ENCODE results near the gene WFS1. TPM values are rescaled to one million over a fixed set of nuclear protein-coding genes. Genes with fewer than 3 reads are reported as not detected.

WFS1 gene
- total RNA-seq, 1 donor from 2014 or later: 91.8 TPM

GRCh38 chr4:6228158-6229067, 41.2 kb upstream of the WFS1 start:
- Histone ChIP-seq H3K4me3 (no peak overlapping the region), H3K36me3 (no peaks in the 10 kb centered on the region), H3K27me3 (no peaks in the 10 kb centered on the region), H3K9me3 (no peaks in the 10 kb centered on the region), H3K4me1 (no peaks in the 10 kb centered on the region), H3K27ac (no peak overlapping the region)
- no peak for DNase-seq (ENCODE audit: extremely low spot score in 2 of 2)
- TF ChIP-seq CTCF (IDR thresholded peaks at IDR 0.05): no peak
- TF ChIP-seq POLR2AphosphoS5 (IDR thresholded peaks at IDR 0.05; ENCODE audit: insufficient read depth in 1 of 2, low read depth in 1 of 2): no peak
- TF ChIP-seq POLR2A (IDR thresholded peaks at IDR 0.05): no peak
- intact Hi-C loops (cut with DNase I): no loop called here

- Histone ChIP-seq H3K4me1 (no peaks in the 10 kb centered on the region), H3K27ac (no peak overlapping the region), H3K27me3 (no peaks in the 10 kb centered on the region), H3K4me3 (no peak overlapping the region), H3K36me3 (no peaks in the 10 kb centered on the region), H3K9me3 (no peaks in the 10 kb centered on the region)
- intact Hi-C loops (cut with DNase I): no loop called here
- TF ChIP-seq POLR2AphosphoS5 (IDR thresholded peaks at IDR 0.05; ENCODE audit: insufficient read depth in 1 of 2, low read depth in 1 of 2) (no peak), CTCF (IDR thresholded peaks at IDR 0.05) (no peak), POLR2A (IDR thresholded peaks at IDR 0.05) (no peak)
- no peak for DNase-seq (ENCODE audit: extremely low spot score in 2 of 2)
Observed at GRCh38 chr4:6229095-6229494, 40.6 kb upstream of the WFS1 start.

DNA sequence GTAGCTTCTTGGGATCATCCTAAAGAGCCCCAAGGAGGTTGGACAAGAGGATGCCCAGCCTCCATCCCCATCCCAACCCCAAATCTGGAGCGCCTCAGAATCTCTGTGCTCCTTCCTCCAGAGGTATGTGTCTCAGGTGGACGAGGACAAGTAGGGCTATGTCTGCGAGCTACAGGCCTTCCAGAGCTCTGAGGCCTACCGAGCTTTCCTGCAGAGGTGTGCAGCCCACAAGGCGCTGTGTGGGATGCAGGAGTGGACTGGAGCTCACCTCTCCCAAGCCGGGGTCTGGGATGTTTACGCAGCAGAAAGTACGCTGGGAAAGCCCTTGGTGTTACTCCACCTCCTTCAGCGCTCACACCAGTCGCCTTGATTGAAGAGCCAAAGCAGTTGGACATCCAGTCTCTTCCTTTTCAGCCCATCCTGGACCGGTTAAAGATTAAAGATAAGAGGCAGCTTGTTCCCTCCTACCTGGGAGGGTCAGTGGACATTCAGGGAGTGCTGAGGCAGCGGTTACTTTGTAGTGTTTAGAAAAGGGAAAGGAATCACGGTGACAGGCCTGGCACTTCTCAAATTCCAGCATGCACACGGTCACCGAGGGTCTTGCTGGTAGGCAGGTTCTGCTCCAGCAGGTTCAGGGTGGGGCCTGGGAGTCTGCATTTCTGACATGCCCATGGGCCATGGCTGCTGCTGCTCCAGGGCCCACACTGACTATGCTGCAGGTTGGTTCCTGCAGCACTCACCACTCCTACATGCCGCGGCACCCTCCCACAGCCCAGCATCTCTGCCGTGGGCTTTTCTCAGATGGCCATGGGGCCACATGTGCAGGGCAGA, 39.8 kb upstream of the WFS1 start:
- Histone ChIP-seq H3K27me3 (no peaks in the 10 kb centered on the region), H3K27ac (no peak overlapping the region), H3K36me3 (no peaks in the 10 kb centered on the region), H3K4me3 (no peak overlapping the region), H3K9me3 (no peaks in the 10 kb centered on the region), H3K4me1 (no peaks in the 10 kb centered on the region)
- no peak for DNase-seq (ENCODE audit: extremely low spot score in 2 of 2)
- intact Hi-C loops (cut with DNase I): no loop called here
- TF ChIP-seq POLR2A (IDR thresholded peaks at IDR 0.05) (no peak), POLR2AphosphoS5 (IDR thresholded peaks at IDR 0.05; ENCODE audit: insufficient read depth in 1 of 2, low read depth in 1 of 2) (no peak), CTCF (IDR thresholded peaks at IDR 0.05) (no peak)

- Histone ChIP-seq H3K4me1 (no peaks in the 10 kb centered on the region), H3K36me3 (no peaks in the 10 kb centered on the region), H3K27me3 (no peaks in the 10 kb centered on the region), H3K4me3 (no peak overlapping the region), H3K27ac (no peak overlapping the region), H3K9me3 (no peaks in the 10 kb centered on the region)
- no peak for DNase-seq (ENCODE audit: extremely low spot score in 2 of 2)
- TF ChIP-seq POLR2AphosphoS5 (IDR thresholded peaks at IDR 0.05; ENCODE audit: insufficient read depth in 1 of 2, low read depth in 1 of 2): no peak
- TF ChIP-seq CTCF (IDR thresholded peaks at IDR 0.05): no peak
- no peak for TF ChIP-seq POLR2A (IDR thresholded peaks at IDR 0.05)
- intact Hi-C loops (cut with DNase I): no loop called here
Observed at GRCh38 chr4:6230502-6230785, 39.2 kb upstream of the WFS1 start.
